Muscle of back (tissue), 11 donors: Measurements from ENCODE around the gene BTG4. TPM values are rescaled to one million over a fixed set of nuclear protein-coding genes. Genes with fewer than 3 reads are reported as not detected.

ENCODE experiments used
- DNase-seq, 3 donors: peaks; one replicate each; pipeline versions ENCODE4 v3.0.0 to v3.0.0-alpha.2; 2013
- polyA plus RNA-seq, 10 donors: library from polyadenylated mRNA; unstranded; fragments of 120-200 nt; gene quantifications; one replicate each; pipeline ENCODE4 v1.2.1, GENCODE V29; 2013; ENCODE audit not compliant: insufficient read length in 10 of 10

Gene BTG4
- polyA plus RNA-seq, 10 donors: not detected

DNA sequence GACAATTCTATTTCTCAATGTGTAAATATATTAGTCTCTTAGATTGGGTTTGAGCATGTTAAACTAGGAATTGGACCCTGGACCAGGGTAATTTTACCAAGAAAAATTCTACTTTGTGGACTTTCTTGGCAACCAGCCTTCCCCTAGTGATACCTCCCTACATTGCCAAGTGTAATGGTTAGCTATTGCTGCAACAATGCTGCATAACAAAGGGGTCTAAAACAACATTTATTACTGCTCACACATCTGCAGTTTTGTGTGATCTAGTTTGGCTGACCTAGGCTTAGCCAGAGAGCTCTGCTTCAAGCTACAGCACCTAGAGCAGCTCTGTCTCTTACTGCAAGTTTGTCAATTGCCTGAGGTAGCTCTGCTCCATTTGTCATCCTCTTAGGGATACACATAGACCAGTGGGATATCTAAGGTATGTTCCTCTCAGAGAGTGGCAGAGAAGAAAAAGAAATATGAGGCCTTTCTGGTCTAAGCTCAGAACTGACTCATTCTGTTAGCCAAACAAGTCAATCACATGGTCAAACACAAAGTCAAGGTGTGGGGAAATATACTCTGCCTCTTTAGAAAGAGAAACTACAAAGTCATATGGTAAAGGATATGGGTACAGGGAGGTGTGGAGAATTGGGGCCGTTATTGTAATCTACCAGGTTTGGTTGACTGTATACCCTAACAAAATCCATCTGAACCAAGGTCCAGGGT lies 26.4 kb upstream of the BTG4 start:
- DNase-seq: no peak

DNA sequence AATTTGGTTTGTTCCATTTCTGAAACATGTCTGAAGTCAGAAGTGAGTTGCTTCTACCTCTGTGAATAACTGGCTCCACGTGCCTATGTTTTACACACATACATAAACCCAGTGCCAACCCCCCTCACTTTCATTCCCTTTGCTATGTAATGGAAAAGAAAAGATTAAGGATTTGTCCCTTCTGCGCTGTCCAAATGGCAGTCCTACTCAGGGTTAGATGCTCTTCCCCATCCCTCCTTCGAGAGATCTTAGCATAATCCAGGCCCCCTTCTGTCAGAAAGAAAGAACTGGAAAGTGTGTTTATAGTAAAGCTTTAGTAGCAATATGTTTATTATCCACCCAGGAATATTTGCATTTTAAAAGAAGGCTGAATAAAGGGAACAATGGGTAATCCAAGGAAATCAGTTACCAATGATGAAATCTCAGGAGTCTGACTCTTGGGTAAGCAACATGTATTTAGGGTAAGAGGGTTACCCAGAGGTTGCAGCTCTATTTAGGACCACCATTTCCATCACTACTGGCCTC lies 25.2 kb upstream of the BTG4 start:
- DNase-seq: no peak

DNA sequence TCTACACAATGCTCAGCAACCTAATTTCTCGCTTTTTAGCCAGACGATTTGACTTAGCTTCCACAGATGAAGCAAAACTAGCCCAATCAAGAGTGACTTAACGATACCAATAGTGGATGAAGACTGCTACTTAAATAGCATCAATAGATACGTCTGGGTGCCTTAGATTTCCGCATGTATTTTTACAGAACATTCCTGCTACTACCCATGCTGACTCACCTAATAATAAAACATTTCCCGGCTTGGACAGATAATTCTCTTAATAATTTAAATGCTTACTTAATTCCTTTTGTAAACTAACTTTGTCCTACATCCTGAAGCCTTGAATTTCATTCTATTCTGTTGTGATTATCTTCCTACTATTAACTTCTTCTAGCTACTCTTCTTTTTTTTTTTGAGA lies 23.1 kb upstream of the BTG4 start:
- no peak for DNase-seq

DNA sequence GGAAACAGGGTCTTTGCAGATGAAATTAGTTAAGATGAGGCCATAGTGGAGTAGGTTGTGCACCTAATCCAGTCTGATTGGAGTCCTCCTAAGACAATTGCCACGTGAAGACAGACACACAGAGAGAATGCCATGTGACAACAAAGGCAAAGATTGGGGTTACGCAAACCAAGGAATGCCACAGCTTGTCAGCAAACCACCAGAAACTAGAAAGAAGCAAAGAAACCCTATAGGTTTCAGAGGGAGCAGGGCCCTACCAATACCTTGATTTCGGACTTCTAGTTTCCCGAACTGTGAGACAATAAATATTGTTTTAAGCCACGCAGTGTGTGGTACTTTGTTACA lies 20.2 kb upstream of the BTG4 start:
- no peak for DNase-seq

DNA sequence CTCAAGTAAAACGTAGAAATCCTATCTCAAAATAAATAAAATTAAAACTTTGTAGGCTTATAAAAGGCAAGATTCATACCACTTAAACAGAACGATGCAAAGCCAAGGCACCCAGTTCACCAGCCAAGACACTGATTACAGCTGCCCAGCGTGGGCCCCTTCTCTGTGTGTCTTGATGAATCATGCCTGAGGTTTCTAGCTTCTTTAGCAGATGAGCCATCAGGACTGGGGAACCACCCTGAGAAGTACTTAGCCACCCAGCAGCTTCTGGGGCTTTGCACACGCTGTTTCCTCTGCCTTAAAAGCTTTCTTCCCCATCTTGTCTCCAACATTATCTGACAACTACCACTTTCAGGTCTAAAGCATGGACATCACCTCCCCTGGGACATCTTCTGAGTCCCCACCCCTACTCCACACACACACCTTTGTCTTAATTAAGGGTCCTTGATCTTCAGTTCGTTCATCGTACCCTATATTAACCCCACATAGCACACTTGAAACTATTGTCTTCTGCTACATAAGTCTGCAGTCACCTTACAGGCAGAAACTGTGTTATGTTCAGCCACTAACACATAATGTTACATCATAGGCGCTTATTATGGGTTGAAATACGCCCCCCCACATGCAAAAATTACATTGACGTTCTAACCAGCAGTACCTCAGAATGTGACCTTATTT lies 19.6 kb upstream of the BTG4 start:
- peak in 1 of 3 donors; percentile 75 for DNase-seq

DNA sequence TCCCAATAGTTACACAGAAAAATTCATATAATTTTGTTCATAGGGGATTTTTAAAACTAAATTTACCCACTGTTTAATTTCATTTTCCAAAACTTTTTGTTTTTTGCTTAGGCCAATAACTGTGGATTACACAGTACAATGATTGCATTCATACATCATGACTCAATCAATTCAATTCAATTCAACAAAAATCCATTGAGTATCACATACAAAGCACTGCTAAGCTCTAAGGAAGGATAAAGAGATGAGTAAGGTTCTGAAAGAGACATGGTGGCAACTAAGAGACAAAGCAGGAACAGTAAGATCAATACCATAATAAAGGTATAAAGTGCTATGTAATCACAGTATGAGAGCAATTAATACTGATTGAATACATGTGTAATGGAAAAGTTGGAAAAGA lies 18.9 kb upstream of the BTG4 start:
- DNase-seq: no peak

DNA sequence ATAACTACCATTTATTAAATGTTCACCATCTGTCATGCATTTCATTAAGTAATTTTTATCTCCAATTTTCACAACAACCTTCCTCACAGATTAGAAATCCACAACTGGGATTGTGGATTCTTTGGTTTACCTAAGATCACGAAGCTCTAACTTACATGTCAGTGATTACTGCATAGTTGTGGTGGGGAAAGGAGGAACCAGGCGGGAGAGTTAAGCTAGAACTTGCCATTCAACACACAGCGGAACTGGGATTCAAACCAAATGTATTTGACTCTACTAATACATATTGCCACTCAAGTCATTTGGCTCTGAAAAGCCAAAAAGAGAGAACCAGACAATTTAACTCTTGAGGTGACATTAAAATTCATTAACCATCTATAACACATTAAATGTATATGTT lies 17.9 kb upstream of the BTG4 start:
- DNase-seq: no peak

DNA sequence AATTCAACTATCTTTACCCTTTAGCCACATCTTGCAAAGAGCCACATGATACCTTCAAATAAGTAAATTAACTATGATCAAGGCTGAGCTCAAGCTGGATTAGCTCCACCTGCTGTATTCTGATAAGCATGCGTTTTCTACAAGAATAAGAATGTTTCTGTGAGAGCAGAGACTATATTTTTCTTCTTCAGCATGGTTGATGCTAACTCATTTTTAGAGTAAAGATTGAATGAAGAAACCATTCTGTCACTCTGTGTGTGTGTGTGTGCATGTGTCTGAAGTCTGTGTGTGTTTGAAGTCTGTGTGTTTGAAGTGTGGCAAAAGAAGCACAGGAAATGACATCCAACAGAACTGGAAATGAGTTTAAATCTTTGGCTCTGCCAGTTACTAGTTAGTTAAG lies 16.4 kb upstream of the BTG4 start:
- DNase-seq: no peak

DNA sequence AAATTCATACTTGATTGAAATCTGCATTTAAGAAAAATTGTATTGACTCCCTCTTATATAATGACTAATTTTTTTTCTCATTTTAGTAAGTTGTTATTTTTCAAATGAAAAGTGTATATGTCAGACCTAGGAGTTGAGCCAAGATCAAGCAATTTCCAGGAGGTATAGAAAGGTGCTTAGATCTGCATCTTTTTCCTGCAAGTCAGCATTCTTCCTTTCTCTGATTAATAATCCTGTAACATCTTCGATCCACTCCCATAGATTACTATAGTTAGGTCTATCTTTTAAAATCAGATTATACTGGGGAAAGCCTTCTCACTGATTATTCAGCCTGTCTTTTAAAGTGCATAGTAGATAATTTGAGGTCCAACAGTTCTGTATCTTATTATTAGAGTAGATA lies 15.1 kb upstream of the BTG4 start:
- DNase-seq: no peak

DNA sequence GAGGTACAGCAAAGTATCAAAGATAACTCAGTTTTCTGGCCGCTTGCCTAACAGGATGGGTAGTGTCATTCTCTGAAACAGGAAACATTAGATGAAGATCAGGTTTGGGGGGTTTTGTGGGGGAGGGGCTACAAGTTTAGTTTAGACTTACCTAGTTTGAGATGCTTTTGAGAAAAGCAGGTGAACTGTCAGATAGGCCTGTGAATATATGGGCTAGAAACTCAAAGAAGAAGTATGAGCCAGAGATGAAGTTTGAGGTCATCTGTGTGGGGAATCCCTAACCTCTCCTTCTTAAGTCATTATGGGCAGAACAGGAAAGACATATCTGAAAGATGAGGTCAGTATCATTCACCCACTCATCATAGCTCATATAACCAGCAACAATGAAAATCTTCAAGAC lies 14.3 kb upstream of the BTG4 start:
- no peak for DNase-seq

DNA sequence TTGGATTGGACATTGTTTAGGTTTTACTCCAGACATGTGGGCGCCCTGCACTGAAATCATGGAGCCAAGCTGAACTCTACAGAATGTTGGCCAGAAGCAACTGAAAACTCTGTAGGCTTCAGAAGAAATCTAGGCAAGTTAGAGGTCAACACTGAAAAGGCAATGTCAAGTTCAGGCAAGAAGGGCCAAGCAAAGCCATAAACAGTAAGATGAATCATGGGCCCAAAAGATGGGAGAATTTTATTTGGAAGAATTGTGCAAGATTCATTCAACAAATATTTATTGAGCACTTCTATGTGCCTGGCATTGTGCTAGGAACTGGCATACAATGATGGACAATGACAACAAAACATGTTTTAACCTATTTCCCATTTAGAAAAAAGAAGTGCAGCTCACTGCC lies 13.3 kb upstream of the BTG4 start:
- DNase-seq: no peak

DNA sequence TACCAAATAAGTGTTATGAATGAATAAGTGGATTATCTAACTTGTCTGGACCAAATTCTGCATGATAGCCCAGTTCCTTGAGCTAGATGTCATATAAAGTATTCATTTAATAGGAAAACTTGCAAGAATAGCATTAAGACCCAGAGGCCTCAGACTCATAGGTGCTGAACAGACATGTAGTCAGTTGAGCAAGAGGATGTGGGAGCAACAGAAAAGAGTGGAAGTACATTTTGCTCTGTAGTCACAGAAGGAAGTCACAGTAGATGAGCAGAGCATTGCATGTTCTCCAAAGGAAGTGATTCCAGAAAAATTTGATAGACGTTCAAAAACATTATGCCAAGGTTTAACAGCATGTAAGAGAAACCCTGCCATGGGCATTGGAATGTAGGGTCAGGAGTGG lies 11.9 kb upstream of the BTG4 start:
- DNase-seq: no peak

DNA sequence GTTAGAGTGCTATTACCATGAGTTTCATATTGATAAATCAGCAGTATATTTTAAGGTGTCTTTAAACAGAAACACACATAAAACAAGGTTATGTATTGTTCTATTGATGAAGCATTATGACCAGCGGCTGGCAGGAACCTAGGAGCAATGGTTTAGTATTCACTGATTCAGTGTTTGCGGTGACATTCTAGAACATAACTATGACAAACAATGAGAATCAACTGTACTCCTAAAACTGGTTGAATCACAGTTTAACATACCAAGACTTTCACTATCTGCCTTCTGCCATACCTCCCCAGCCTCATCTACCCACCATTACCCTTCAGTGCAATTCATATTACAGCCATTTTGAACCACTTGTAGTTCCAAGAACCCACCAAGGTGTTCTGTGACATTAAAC lies 11.2 kb upstream of the BTG4 start:
- DNase-seq: no peak

DNA sequence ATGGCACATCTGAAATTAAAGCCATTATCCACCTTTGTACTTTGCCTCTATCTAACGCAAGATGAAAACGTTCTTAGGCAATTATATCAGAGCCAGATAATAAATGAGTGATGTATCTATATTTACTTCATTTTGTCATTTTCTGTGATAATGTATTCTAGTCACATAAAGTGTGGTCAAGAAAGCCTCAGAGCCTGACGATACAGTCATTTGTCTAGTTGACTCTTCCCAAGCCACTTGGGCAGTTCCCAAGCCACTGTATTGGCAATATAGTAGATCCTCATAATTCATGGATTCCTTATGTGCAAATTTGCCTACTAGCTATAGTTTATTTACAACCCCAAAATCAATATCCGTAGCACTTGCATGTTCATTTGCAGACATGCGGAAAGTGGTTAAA lies 10.2 kb upstream of the BTG4 start:
- DNase-seq: no peak

DNA sequence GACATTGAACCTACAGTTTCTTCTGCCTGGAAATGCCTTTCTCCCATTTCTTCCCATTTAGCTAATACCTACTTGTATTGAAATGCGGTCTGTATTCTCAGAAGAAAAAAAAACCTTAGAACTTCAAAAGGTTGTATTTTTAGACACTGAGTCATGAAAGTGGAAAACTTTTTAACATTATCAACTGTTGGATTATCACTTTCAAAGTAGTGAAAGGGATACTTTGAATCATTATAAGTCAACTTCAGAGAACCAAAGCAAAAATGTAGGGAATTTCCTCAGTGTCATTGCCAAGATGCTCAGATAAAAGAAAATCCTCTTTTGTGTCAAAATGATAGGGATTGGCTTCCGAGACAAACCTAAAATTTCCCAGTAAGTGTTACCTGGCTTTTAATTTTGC lies 8.9 kb upstream of the BTG4 start:
- DNase-seq: no peak

DNA sequence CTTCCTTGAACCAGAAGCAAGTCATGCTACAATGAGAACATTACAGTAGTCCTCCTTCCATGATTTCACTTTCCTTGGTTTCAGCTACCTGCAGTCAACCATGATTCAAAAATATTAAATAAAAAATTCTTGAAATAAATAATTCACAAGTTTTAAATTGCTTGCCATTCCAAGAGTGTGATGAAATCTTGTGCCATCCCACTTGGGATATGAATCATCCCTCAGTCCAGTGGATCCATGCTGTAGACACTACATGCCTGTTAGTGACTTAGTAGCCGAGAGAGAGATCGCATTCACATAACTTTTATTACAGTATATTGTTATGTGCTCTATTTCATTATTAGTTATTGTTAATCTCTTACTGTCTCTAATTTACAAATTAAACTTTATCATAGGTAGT lies 8.4 kb upstream of the BTG4 start:
- no peak for DNase-seq

DNA sequence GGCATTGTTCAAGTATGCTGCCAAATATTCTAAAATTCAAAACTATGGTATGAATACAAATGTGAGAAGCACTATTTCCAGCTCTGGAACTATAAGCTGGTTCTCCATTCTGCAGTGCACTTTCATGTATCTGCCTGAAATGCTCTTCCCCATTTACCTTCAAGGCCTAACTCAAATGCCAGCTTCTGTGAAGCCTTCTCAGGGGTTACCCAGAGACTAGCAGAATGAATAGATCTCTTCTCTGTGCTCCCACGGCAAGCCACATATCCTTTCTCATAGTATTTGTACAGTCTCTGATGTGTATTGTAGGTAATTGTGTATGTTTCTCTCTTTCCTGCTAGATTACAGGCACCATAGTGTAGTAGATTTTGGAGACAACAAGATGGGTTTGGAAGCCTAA lies 6.5 kb upstream of the BTG4 start:
- DNase-seq: no peak

DNA sequence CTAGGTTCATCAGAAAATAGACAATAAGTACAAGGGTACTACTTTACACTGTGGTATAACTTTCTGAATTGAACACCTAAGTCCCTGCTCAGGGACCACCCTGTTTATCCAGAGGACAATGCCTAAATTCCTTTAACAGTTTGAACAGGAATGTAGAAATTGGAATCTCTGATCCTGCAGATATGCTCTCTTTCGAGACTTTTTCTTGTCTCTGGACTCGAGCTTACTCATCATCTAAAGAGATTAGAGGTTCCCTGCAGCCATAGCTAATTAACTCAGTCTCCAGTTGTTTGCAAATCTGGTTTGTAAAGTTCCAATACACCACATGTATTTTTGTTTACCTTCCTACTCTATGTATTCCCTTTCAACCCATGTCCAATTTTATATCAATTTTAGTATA lies 3.4 kb upstream of the BTG4 start:
- DNase-seq: no peak

DNA sequence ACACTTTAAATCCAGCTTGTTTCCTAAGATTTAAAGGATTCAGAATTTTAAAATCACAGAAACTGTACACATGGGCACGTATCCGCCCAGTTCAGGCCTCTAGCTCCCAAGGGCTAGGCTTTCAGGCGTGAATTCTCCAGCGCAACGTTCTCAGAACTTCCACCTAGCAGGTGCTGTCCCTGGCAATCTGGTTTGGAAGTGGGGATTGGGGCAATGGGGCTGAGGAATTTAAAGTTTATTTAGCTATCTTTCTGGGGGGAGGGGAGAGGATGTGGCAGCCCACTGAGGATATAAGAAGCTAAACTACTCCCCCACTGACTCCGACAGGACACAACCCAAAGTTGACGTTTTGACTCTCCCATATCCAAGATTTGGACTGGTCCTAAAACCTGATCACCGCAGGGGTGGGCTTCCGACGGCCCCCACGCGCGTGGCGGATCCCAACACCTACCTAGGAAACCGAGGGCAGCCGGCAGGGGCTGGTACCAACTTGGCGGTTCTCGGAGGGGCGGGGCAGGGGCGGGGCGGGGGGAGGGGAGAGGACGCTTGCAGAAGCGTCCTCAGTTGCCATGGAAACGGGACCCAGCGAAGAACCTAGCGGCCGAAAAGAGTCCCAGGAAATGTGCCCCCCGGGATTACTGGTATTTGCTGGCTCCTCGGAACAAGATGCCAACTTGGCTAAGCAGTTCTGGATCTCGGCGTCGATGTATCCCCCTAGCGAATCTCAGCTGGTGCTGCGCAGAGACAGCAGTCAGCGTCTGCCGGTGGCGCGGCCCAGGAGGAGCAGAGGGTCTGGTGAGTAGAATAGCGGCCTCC lies 2.2 kb upstream of the BTG4 start, which contains the start of gene HOATZ:
Gene HOATZ (plus strand): TSS at position 563 of the 816 bp plus-strand sequence. CDS start 7 bp downstream, at position 570.
- peak in 1 of 3 donors; percentile 30 for DNase-seq

DNA sequence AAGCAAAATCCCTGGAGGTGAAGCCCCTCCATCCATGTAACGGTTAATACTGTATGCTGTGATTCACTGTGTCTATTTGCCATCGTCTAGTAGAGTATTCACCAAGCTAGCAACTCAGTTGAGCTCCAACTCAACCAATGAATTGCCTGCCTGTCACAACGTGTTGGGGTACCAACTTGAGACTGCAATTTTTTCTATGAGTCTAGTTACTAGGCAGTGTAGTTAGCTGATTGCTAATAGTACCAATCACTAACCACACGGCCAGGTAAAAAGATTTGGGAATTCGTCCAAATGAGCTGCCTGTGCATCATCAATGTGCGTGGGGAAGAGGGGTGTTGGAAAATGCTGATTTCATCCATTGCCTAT lies 1.0 kb upstream of the BTG4 start:
- DNase-seq: no peak

DNA sequence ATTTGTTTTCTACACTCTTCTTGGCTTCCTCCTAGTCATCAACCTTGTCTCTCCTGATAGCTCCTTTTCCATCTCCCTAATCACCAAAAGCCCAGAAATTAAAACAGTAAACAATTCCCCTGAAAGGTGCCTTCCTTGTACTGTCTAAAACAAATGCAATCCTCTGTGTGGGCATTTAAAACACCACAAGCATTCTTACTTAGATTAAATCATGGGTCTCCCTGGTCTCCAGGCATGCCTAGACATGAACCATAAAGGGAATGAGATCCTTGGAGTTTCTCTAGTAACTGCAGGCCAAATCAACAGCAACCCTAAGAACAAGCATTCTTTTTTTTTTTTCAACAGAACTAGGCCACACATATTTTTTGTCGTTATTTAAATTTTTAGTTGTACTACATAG lies 1.9 kb downstream of the BTG4 start:
- no peak for DNase-seq

DNA sequence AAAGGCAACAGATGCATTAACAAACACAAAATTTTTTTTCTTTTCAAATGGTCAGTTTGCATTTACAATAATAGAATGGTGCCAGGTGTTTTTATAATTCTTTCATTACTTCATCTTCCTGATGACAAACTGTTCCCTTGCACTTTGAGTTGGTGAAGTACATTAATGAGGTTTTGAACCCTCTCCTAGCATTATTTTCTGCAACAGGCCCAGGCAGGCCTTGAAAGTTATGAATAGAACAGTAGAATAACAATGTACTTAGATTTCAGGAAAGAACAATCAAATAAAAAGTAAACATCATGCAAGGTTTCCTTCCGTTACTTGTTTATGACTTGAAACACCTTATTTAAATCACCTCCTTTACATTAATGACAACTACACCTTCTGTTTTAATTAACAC lies 9.6 kb downstream of the BTG4 start:
- DNase-seq: no peak

DNA sequence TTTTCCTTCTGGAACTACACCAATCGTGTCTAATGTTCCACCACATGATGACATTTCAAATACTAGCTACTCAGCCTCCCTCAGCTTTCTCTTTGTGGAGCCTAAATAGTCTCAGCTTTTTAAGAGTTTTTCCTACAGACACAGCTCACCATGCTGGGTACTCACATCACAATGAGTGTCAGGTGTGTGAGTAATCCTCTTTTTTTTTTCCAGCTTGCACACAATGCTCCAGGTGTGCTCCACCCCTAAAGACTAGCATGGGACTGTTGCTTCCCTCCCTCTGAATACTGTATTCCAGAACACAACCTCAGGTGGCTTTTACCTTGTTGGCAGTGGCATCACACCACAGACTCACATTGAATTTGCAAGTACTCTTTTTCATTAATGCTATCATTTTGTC lies 11.7 kb downstream of the BTG4 start:
- no peak for DNase-seq
